Spleen (tissue), 11 donors: ENCODE results near the gene LENG8. TPM values are rescaled to one million over a fixed set of nuclear protein-coding genes. Genes with fewer than 3 reads are reported as not detected.

Experiments used
- DNase-seq: peaks from one replicate; pipeline ENCODE4 v3.0.0-alpha.2; 2020
- H3K27ac ChIP-seq, 8 donors: fragments of 200-600 bp; sonication (generic) in 7 of 8; 1 replicate in 4 of 8; 2 replicates in 4 of 8; pipeline versions ENCODE4 v1.5.0 to v1.8.0; 2016 to 2021; ENCODE audit warnings: inconsistent platforms in 4 of 8, mild to moderate bottlenecking in 4 of 8, moderate library complexity in 1 of 8
- H3K27me3 ChIP-seq, 7 donors: fragments of 200-600 bp; sonication (generic) in 6 of 7; replicated peaks in 1 of 7; 1 replicate in 4 of 7; 2 replicates in 3 of 7; pipeline versions ENCODE4 v1.5.0 to v1.8.0; 2016 to 2021; ENCODE audit warnings: inconsistent platforms in 3 of 7, mild to moderate bottlenecking in 1 of 7
- H3K36me3 ChIP-seq, 6 donors: fragments of 200-600 bp; sonication (generic) in 5 of 6; 1 replicate in 4 of 6; 2 replicates in 2 of 6; pipeline versions ENCODE4 v1.5.0 to v1.8.0; 2016 to 2021; ENCODE audit warnings: inconsistent platforms in 2 of 6
- H3K4me1 ChIP-seq, 6 donors: fragments of 200-600 bp; sonication (generic) in 5 of 6; 1 replicate in 3 of 6; 2 replicates in 3 of 6; pipeline versions ENCODE4 v1.5.0 to v1.8.0; 2016 to 2021; ENCODE audit warnings: inconsistent platforms in 3 of 6
- H3K4me3 ChIP-seq, 8 donors: fragments of 200-600 bp; sonication (generic) in 7 of 8; 1 replicate in 4 of 8; 2 replicates in 4 of 8; pipeline versions ENCODE4 v1.5.0 to v1.8.0; 2016 to 2021; ENCODE audit warnings: inconsistent platforms in 4 of 8, mild to moderate bottlenecking in 4 of 8, moderate library complexity in 2 of 8
- H3K9me3 ChIP-seq, 8 donors: fragments of 200-600 bp; sonication (generic) in 7 of 8; 1 replicate in 4 of 8; 2 replicates in 4 of 8; pipeline versions ENCODE4 v1.5.0 to v1.8.0; 2016 to 2021; ENCODE audit warnings: inconsistent platforms in 4 of 8
- POLR2A ChIP-seq, 3 donors: fragments of 450-650 bp; IDR thresholded peaks; one replicate each; pipeline ENCODE4 v1.5.1; 2017; ENCODE audit warnings: antibody characterized with exemption in 3 of 3, mild to moderate bottlenecking in 1 of 3
- POLR2AphosphoS5 ChIP-seq, 3 donors: sonication (generic); formaldehyde crosslinking; IDR thresholded peaks; one replicate each; pipeline ENCODE4 v1.5.1; 2017; ENCODE audit warnings: antibody characterized with exemption in 3 of 3
- WGBS, 5 donors: extraction: QIAGEN DNeasy Blood & Tissue Kit in 3 of 5; methylation state at CpG; one replicate each; pipeline versions ENCODE4 v1.1.5 to v1.1.7; 2013 to 2018; 5-methylcytosine and 5-hydroxymethylcytosine counted together
- intact Hi-C: fragments of 100-400 bp; cut with DNase I; formaldehyde crosslinking; loops from one replicate; pipeline ENCODE4 v1.15.0; 2023; ENCODE audit warnings: low total_unique reads
- polyA plus RNA-seq, 3 donors: library from polyadenylated mRNA; stranded (reverse); fragments of 200-250 nt; gene quantifications; one replicate each; pipeline ENCODE4 v1.2.1, GENCODE V29; 2013
- total RNA-seq, 7 donors: library from RNA; depleted of rRNA in 3 of 7; stranded (reverse); fragments of >200 nt in 3 of 7; fragmentation: NEBNext Ultra II Directional in 4 of 7; extraction: Animal tissue kit (Norgen Biotek cat#: 25700) in 4 of 7; gene quantifications; one replicate each; pipeline versions ENCODE4 v1.1.0 to v1.2.1, GENCODE V29; 2016 to 2021
- TF ChIP-seq, protein P1 (sequence below), 11 experiments: fragments of 200-600 bp in 7 of 11; fragments of 450-650 bp in 4 of 11; sonication (generic) in 4 of 11; IDR thresholded peaks in 8 of 11; conservative IDR thresholded peaks in 3 of 11; 1 replicate in 7 of 11; 2 replicates in 4 of 11; pipeline versions ENCODE4 v1.4.0 to v1.8.0; 2016 to 2021; ENCODE audit warnings: antibody characterized with exemption in 11 of 11, inconsistent platforms in 4 of 11, mild to moderate bottlenecking in 1 of 11
- donor health status: healthy with polysubstance abuse.
- donor health status: DM: no; HTN: no; CAD: no; lungs with moderate emphysema.
- donor health status: DM: no; HTN: no; CAD: no.
- donor health status: Bipolar disorder and iron deficiency.
- donor health status: healthy.
- donor health status: DM: no; HTN: no; CAD: no.
- donor health status: DM: yes; HTN: yes; CAD: no.

LENG8 gene
- total and polyA plus RNA-seq, 10 donors: 69.2 to 293 (median 178) TPM

DNA sequence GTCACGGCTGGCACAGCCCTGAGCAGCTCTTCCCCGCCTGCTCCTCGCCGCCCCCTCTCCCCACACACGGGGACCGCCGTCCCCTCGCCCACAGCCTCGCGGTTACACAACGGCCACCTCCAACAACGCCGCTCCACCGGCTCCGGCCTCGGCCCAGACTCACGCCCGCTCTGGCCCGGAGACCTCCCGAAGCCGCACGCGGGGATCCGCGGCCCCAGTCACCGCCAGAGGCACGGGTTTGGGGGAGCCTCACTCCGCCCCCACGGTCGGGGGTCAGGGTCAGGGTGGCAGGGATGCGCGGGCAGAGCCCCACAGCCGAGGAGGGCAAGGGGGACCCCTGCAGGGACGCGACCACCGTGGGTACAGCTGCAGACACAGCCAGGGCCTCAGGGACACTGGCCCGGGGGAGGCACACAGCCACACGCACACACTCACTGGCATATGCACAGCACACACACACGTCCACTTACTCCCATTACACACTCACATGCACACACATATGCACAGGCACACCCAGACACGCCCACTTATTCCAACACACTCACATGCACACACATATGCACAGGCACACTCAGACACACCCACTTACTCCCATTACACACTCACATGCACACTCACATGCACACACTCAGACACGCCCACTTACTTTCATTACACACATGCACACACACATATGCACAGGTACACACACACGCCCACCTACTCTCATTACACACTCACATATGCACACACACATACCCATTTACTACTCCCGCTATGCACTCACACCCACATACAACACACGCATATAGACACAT is 32.1 kb upstream of the LENG8 start:
- H3K4me1 ChIP-seq: peaks cover 0 to 47% (median 24%) of the 10 kb centered on the region in 6 donors
- no peak overlapping the region for H3K4me3 ChIP-seq
- 45 to 64% (median 51%) methylated on average over 21 to 44 of the region's 44 CpGs for WGBS, 5 donors
- intact Hi-C loops: no loop called here
- no peaks in the 10 kb centered on the region for H3K36me3 ChIP-seq
- no peaks in the 10 kb centered on the region for H3K9me3 ChIP-seq
- TF ChIP-seq POLR2A (IDR thresholded peaks at IDR 0.05) (no peak), POLR2AphosphoS5 (IDR thresholded peaks at IDR 0.05) (no peak)
- TF ChIP-seq, protein P1, sequence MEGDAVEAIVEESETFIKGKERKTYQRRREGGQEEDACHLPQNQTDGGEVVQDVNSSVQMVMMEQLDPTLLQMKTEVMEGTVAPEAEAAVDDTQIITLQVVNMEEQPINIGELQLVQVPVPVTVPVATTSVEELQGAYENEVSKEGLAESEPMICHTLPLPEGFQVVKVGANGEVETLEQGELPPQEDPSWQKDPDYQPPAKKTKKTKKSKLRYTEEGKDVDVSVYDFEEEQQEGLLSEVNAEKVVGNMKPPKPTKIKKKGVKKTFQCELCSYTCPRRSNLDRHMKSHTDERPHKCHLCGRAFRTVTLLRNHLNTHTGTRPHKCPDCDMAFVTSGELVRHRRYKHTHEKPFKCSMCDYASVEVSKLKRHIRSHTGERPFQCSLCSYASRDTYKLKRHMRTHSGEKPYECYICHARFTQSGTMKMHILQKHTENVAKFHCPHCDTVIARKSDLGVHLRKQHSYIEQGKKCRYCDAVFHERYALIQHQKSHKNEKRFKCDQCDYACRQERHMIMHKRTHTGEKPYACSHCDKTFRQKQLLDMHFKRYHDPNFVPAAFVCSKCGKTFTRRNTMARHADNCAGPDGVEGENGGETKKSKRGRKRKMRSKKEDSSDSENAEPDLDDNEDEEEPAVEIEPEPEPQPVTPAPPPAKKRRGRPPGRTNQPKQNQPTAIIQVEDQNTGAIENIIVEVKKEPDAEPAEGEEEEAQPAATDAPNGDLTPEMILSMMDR (IDR thresholded peaks at IDR 0.05 in 8 of 11, conservative IDR thresholded peaks at IDR 0.05 in 3 of 11): no peak
- peaks cover 15 to 89% (median 52%) of the 10 kb centered on the region in 7 donors for H3K27me3 ChIP-seq
- DNase-seq: no peak
- H3K27ac ChIP-seq: no peak overlapping the region

DNA sequence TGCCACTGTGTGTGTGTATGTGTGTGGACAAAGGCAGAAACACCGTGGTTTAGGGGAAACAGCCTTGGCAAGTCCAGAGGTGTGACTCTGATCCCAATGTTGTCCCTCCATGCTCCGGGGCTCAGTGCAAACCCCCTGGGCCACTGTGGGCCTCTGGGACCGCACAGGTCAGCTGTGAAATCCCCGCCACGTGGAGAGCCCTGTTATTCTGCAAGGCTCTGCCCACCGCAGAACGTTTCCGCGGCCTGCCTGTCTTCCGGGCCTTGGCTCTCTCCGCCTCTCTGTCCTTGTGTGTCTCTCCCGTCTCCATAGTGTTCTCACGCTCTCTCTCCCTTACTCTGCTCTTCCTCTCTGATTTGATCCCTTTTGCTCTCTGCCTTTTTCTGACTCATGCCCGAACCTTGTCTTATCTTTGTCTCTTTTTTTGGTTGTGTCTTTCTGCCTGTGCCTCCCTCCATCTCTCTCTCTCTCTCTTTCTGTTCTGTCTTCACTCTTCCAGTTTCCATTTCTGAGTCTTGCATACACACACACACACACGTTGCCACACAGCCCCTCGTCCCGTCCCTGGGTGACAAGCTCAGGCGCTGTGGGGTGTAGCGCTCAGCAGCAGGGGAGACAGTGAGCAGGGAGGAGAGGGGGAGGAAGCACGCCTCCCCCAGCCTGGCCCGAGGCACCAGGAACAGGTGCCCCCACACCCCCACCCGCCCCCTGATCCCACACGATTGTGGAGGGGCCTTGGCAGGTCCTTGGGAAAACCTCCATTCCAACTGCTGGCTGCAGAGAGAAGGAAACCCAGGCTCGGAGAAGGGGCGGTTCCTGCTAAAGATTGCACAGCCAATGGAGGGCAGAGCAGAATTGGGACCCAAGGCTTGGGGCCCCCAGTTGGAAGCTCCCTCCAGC is 30.7 kb upstream of the LENG8 start:
- intact Hi-C loops: no loop called here
- H3K27ac ChIP-seq: peak overlapping the region in 1 of 8 donors; percentile 29
- peaks cover 0 to 47% (median 24%) of the 10 kb centered on the region in 6 donors for H3K4me1 ChIP-seq
- TF ChIP-seq, protein P1 (IDR thresholded peaks at IDR 0.05 in 8 of 11, conservative IDR thresholded peaks at IDR 0.05 in 3 of 11): no peak
- TF ChIP-seq POLR2A (IDR thresholded peaks at IDR 0.05) (no peak), POLR2AphosphoS5 (IDR thresholded peaks at IDR 0.05) (no peak)
- no peaks in the 10 kb centered on the region for H3K36me3 ChIP-seq
- WGBS, 5 donors: 5 to 20% (median 15%) methylated on average over 18 to 25 of the region's 25 CpGs
- DNase-seq: peak; percentile 77
- H3K4me3 ChIP-seq: no peak overlapping the region
- no peaks in the 10 kb centered on the region for H3K9me3 ChIP-seq
- H3K27me3 ChIP-seq: peaks cover 15 to 89% (median 46%) of the 10 kb centered on the region in 7 donors

DNA sequence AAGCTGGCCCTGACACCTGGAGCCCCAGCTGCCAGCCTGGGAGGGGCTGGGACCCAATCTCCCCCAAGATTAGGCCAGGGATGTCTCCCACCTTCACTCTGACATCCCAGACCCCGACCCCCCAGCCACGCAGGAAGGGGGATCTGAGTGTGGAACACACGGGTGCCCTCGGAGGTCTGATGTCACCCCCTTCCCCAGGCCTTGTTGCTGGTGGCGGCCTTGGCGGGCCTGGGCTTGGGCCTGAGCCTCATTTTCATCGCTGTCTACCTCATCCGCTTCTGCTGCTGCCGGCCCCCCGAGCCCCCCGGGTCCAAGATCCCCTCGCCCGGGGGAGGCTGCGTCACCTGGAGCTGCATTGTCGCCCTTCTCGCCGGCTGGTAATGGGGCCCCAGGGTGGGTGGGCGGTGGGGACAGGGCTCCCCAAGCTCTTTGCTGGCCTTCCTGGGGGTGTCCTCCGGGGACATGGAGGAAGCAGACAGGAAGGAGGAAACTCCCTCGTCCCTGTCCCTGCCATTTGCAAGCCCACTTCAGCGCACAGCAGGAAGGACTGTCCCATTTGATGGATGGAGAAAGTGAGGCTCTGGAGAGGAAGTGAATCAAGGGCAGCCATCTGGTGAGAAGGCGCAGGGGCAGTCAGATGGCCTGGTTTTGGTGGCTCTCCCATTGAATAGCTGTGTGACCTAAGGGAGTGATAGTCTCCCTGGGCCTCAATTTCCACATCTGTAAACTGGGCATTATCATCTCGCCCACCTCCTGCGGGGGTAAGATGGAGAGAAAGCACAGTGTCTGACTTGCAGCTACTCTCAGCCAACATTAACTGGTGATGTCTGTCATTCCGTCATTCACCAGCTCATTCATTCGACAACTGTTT is 29.8 kb upstream of the LENG8 start:
- WGBS, 5 donors: 79 to 86% (median 83%) methylated on average over 25 to 26 of the region's 26 CpGs

More for the DNA sequence above, 29.8 kb upstream of the LENG8 start:
- intact Hi-C loops: no loop called here
- Histone ChIP-seq H3K27me3 (peaks cover 15 to 96% (median 46%) of the 10 kb centered on the region in 7 donors), H3K27ac (peak overlapping the region in 1 of 8 donors; percentile 29), H3K36me3 (no peaks in the 10 kb centered on the region), H3K9me3 (no peaks in the 10 kb centered on the region), H3K4me1 (peaks cover 0 to 47% (median 24%) of the 10 kb centered on the region in 6 donors), H3K4me3 (no peak overlapping the region)
- no peak for TF ChIP-seq POLR2A (IDR thresholded peaks at IDR 0.05)
- TF ChIP-seq, protein P1 (IDR thresholded peaks at IDR 0.05 in 8 of 11, conservative IDR thresholded peaks at IDR 0.05 in 3 of 11): no peak
- no peak for TF ChIP-seq POLR2AphosphoS5 (IDR thresholded peaks at IDR 0.05)
- no peak for DNase-seq
